CD4-positive, alpha-beta T cell treated with Interleukin-4 for 4 hours (primary cell): ENCODE measurements around the gene FMNL2.
"Not testable (repeated sequence)": the region's sequence is repeated elsewhere in the genome, so short reads cannot be mapped to it uniquely, and the experiment has no call there.

Experiments used
- DNase-seq: peaks from one replicate; pipeline ENCODE4 v3.0.0-alpha.2; 2020

FMNL2 gene

DNA sequence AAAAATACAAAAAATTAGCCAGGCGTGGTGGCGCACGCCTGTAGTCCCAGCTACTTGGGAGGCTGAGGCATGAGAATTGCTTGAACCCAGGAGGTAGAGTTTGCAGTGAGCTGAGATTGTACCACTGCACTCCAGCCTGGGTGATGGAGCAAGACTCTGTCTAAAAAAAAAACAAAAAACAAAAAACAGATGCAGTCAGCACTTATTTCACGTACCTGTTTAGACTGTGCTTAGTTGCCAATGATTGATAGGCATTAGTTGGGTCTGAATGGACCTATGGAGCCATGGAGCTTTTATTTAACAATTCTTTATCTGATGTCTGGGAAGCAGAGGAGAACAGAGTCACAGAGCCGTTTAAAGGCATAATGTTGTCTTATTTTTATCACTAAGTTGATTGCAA, 139.5 kb downstream of the FMNL2 start:
- not testable (repeated sequence) for DNase-seq

DNA sequence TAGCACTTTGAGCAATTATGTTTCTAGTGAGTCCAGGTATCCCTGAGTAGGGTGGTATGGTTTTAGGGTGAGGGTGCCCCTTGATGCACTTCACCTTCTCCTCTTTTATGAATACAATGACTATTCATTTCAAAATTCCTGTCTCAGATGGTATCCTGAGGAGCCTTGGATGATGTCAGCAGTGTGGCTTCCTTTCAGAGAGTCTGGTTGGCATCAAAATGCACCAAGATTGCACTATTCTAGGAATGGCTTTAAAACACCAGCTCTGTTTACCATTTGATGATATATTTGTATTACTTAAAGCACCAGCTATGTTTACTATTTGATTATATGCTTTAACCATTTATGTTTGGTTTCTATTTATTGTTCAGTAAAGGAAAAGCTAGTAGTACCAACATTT, 141.0 kb downstream of the FMNL2 start:
- no peak for DNase-seq

GRCh38 chr2:152477347-152478092, 142.5 kb downstream of the FMNL2 start:
- no peak for DNase-seq

DNA sequence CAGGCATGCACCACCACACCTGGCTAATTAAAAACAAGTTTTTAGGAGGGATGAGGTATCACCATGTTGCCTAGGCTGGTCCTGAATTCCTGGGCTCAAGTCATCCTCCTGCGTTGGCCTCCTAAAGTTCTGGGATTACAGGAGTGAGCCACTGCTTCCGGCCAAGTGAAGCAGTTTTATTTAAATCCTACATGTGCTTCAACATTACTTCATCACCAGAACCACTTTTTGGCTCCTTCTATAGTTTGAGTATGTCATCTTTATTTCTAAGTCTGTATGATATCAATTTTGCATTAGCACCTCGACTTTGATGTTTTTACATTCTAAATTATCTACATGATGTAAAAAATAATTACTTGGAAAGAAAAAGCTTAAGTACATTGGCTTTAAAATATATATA, 144.3 kb downstream of the FMNL2 start:
- no peak for DNase-seq

- no peak for DNase-seq
These were observed 145.9 kb downstream of the FMNL2 start for GRCh38 chr2:152480821-152481399.

- DNase-seq = no peak
These were observed 147.1 kb downstream of the FMNL2 start for GRCh38 chr2:152481881-152482583.

DNA sequence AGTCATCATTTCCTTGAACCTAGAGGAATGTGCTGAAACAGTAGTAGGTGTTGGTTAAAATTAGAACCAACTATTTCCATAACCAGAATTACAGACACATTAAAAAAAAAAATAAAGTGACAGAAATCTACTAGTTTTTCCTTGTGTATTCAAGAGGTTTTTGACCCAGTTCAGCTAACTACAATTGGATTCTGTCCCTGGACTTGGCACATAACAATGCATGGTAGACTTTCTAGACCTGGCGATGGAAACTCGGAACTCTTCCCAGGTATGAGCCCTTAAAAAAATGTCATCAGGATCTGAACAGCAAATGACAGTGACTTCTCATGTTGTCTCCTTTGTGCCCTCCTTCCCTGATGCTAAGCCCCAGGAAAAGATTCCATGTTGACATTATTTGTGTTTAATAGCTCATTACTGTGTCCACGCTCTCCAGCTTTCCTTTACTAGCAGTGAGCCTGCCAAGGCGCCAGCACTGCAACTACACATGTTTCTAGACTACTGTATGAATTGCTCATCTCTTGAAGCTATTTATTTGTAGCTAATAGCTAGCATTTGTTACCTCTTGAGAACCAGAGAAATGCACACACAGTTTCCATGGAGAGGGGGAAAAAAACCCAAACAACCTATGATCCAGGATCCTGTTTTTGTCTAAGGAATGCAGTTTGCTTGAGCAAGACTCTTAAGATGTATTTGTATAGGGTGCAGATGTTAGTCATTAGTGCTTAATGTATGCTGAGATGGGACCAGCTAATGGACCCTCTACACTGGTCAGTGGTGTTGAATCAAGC, 148.5 kb downstream of the FMNL2 start:
- no peak for DNase-seq

GRCh38 chr2:152485954-152486736, 151.2 kb downstream of the FMNL2 start:
- no peak for DNase-seq

- no peak for DNase-seq
These were observed 151.9 kb downstream of the FMNL2 start for GRCh38 chr2:152486737-152487400.

GRCh38 chr2:152488075-152488474, 153.1 kb downstream of the FMNL2 start:
- no peak for DNase-seq

- no peak for DNase-seq
These were observed 154.4 kb downstream of the FMNL2 start for GRCh38 chr2:152489364-152489763.

DNA sequence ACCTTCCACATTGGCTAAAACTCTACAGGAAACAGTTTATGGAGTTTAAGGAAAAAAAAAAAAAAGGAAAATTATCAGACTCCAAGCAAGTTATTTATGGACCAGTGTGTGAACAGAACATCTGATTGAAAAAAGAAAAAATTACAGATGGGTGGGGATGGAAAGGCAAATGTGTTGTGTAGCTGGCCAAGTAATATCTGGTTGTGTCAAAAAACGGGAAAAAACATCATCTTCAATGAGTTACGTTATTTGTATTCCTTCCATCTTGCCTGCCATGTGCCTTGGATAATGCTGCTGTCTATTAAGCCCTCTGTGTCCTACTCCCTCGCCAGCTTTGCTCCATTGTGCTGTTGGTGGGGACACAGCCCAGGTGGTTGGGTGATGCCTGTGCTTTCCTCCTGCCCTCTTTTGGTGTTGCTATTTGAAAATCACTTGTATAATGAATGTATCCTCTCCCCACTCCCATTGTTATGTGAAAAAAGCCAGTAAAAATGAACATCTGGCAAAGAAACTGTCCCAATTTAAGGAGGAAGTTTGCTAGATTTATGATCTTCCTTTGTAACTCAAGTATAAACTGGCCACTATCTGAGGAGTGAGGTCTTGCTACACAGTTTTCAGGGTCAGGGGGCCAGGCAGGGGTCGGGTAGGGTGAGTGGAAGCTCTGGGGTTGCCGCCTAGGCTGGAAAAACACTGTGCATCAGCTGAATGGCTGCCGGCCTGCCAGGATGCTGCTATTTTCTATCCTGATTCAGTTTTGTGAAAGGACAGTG, 155.9 kb downstream of the FMNL2 start:
- DNase-seq = no peak

GRCh38 chr2:152492131-152492530, 157.2 kb downstream of the FMNL2 start:
- no peak for DNase-seq

GRCh38 chr2:152492911-152493310, 157.9 kb downstream of the FMNL2 start:
- DNase-seq = no peak

GRCh38 chr2:152493417-152493816, 158.4 kb downstream of the FMNL2 start:
- no peak for DNase-seq

DNA sequence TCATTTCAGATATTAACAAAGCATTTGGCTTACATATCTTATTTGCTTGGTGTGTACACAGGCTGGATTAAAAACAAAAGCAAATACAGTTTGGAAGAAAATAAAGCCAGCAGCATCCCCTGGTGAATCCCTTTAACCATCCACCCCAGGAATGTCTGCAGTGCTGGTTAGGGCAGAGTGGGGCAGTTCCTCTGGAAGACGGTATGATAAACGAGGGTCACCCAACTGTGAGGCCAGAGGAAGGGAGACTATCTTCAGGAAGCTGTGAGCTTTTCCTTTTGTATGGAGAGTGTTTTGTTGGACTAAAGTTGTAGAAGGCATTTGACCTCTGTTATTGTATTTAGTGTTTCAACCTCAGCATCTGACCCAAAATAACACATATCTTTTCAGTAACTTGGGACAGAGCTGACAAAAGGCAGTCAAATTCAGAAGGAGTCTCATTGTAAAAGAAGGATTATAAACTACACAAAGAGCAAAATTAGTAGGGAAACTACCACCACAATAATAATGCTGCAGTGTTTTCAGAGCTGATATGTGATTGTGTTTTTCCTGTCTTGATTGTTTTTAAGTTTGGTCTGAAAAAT, 159.1 kb downstream of the FMNL2 start:
- DNase-seq = no peak

DNA sequence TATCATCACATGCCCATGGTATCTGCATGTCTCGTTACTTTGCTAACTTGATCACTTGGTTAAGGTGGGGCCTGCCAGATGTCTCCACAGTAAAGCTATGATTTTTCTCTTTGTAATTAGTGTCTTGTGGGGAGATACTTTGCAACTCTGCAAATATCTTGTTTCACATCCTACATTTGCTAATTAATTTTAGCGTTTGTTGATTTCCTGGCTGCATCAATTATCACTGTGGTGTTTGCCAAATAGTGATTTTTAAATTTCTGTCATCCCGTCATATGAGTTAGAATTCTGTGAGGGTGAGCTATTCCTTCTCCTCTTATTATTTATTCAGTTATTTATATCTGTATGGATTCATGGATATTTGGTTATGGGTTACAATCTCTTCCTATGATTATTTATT, 161.4 kb downstream of the FMNL2 start:
- no peak for DNase-seq

- DNase-seq = no peak
These were observed 162.6 kb downstream of the FMNL2 start for GRCh38 chr2:152497481-152498052.

DNA sequence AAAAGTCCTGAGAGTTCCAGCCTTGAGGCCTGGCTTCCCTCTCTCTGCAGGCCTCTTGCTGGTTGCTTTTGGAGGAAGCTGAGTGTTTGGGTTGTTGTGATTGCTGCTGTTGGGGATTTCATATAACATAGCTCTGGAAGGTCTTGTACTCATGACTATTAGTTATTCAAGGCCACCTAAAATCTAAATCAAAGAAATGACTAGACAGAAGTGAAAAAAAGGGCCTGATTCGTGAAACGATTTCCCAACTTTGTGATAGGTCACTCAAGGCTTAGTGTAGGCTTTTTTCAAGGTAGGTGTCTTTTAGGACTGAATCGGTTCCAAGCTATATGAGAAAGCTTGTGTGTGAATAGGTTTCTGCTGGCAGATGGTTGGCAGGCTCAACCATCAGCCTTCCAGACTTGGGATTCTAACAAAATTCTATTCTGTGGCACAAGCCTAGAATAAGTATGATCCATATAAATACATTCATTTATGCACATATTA, 164.4 kb downstream of the FMNL2 start:
- no peak for DNase-seq
